DOHH2 (cell line): ENCODE results near the gene ABI2.

Source experiments
- H3F3A ChIP-seq: fragments of 200-600 bp; sonication (generic), shearing (Covaris generic); 2 replicates; pipeline ENCODE4 v1.6.0; 2016; ENCODE audit warnings: antibody characterized with exemption, mild to moderate bottlenecking; ENCODE audit not compliant: control insufficient read depth, insufficient read depth
- H3K27ac ChIP-seq: fragments of 200-600 bp; sonication (generic); 2 replicates; pipeline ENCODE4 v1.5.1; 2014; ENCODE audit warnings: low read depth, mild to moderate bottlenecking, low read length, moderate library complexity
- H3K27me3 ChIP-seq: fragments of 200-600 bp; sonication (generic); 2 replicates; pipeline ENCODE4 v1.6.1; 2014; ENCODE audit warnings: mild to moderate bottlenecking, low read length, mixed read lengths; ENCODE audit not compliant: control insufficient read depth
- H3K36me3 ChIP-seq: fragments of 200-600 bp; sonication (generic); 2 replicates; pipeline ENCODE4 v1.6.1; 2014; ENCODE audit warnings: mild to moderate bottlenecking, low read length, moderate library complexity, mixed read lengths; ENCODE audit not compliant: control insufficient read depth
- H3K4me1 ChIP-seq: fragments of 200-600 bp; sonication (generic); 2 replicates; pipeline ENCODE4 v1.6.1; 2014; ENCODE audit warnings: mild to moderate bottlenecking, low read length, mixed read lengths; ENCODE audit not compliant: control insufficient read depth
- H3K4me2 ChIP-seq: fragments of 200-600 bp; sonication (generic); 2 replicates; pipeline ENCODE4 v1.6.0; 2014; ENCODE audit warnings: mild to moderate bottlenecking, low read length, moderate library complexity
- H3K4me3 ChIP-seq: fragments of 200-600 bp; sonication (generic); 2 replicates; pipeline ENCODE4 v1.5.1; 2014; ENCODE audit warnings: mild to moderate bottlenecking, low read length, mixed read lengths
- H3K79me2 ChIP-seq: fragments of 200-600 bp; sonication (generic); 2 replicates; pipeline ENCODE4 v1.6.1; 2014; ENCODE audit warnings: mild to moderate bottlenecking, low read length, mixed read lengths; ENCODE audit not compliant: control insufficient read depth
- H3K9me2 ChIP-seq: fragments of 200-600 bp; sonication (generic); replicated peaks from 2 replicates; pipeline ENCODE4 v1.6.1; 2014; ENCODE audit warnings: mild to moderate bottlenecking, low read length, mixed read lengths; ENCODE audit not compliant: control insufficient read depth
- H3K9me3 ChIP-seq: fragments of 200-600 bp; sonication (generic); 2 replicates; pipeline ENCODE4 v1.6.1; 2014; ENCODE audit warnings: antibody characterized with exemption, low read length, mixed read lengths; ENCODE audit not compliant: control insufficient read depth, insufficient read depth
- H4K20me1 ChIP-seq: fragments of 200-600 bp; sonication (generic); 2 replicates; pipeline ENCODE4 v1.6.0; 2014; ENCODE audit warnings: low read depth, mild to moderate bottlenecking, antibody characterized with exemption, low read length, moderate library complexity; ENCODE audit not compliant: control insufficient read depth, insufficient read depth
- EZH2phosphoT487 ChIP-seq: fragments of 200-600 bp; sonication (generic); IDR thresholded peaks from 2 replicates; pipeline ENCODE4 v1.6.1; 2017; ENCODE audit warnings: borderline replicate concordance, mild to moderate bottlenecking, antibody characterized with exemption, low read length, moderate library complexity, mixed read lengths
- TF ChIP-seq, protein P1 (sequence below): fragments of 200-600 bp; sonication (generic); IDR thresholded peaks from one replicate; pipeline ENCODE4 v1.5.1; 2014; ENCODE audit warnings: antibody characterized with exemption, mild to moderate bottlenecking, low read depth, low read length; ENCODE audit not compliant: poor library complexity, severe bottlenecking

The ABI2 gene

DNA sequence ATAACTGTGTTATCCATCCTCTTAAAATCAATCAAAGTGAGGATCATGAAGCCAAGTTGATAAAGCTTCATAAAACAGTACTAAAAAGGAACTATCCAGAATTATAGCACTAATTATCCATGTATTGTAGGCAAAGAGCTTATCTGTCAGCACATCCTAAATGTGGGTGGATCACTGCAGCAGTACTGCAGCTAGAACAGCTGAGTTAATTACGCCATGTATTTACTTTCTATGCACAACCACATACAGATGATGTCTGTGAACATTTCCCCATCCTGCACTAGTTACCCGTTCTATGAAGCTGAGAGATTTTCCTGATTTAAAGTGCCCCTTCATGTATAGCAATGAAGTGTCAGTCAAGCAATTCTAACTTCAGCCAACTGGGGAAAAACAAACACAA lies 110.3 kb downstream of the ABI2 start:
- TF ChIP-seq, protein P1, sequence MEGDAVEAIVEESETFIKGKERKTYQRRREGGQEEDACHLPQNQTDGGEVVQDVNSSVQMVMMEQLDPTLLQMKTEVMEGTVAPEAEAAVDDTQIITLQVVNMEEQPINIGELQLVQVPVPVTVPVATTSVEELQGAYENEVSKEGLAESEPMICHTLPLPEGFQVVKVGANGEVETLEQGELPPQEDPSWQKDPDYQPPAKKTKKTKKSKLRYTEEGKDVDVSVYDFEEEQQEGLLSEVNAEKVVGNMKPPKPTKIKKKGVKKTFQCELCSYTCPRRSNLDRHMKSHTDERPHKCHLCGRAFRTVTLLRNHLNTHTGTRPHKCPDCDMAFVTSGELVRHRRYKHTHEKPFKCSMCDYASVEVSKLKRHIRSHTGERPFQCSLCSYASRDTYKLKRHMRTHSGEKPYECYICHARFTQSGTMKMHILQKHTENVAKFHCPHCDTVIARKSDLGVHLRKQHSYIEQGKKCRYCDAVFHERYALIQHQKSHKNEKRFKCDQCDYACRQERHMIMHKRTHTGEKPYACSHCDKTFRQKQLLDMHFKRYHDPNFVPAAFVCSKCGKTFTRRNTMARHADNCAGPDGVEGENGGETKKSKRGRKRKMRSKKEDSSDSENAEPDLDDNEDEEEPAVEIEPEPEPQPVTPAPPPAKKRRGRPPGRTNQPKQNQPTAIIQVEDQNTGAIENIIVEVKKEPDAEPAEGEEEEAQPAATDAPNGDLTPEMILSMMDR: no peak
- TF ChIP-seq EZH2phosphoT487: no peak
- H3K9me3 ChIP-seq: no peaks in the 10 kb centered on the region

DNA sequence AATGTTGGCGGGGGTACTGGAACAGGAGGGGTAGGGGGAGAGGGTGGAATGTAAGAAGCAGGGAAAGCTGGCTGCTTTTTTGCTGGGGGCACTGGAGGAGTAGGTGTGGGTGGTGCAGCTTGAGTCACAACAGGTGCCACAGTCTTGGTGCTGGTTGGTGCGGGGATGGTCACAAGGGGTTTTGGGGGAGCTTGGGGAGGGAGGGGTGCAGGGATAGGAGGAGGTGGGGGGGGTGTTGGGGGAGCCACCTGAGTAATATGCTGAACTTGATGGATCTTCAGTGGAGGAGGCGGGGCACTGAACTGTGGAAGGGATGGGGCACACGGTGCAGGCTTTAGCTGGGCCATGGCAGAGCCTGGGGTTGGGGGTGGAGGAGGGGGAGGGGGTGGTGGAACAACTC lies 112.5 kb downstream of the ABI2 start:
- 0 out of 2 replicates have a peak, but pooled peaks cover 5% of the 10 kb centered on the region for H4K20me1 ChIP-seq
- TF ChIP-seq, protein P1: no peak
- TF ChIP-seq EZH2phosphoT487: no peak
- no peaks in the 10 kb centered on the region for H3K9me2 ChIP-seq
- H3K79me2 ChIP-seq: no peaks in the 10 kb centered on the region
- no peaks in the 10 kb centered on the region for H3K4me1 ChIP-seq
- no peak overlapping the region for H3K4me2 ChIP-seq
- H3F3A ChIP-seq: no peaks in the 10 kb centered on the region
- no peaks in the 10 kb centered on the region for H3K9me3 ChIP-seq
- H3K4me3 ChIP-seq: no peak overlapping the region
- H3K36me3 ChIP-seq: no peaks in the 10 kb centered on the region
- no peak overlapping the region for H3K27ac ChIP-seq
- H3K27me3 ChIP-seq: no peaks in the 10 kb centered on the region

More for the DNA sequence above, 110.3 kb downstream of the ABI2 start:
- Histone ChIP-seq H3K4me2 (no peak overlapping the region), H3K27ac (no peak overlapping the region), H3K27me3 (no peaks in the 10 kb centered on the region), H3K4me1 (no peaks in the 10 kb centered on the region), H3K4me3 (no peak overlapping the region), H3K36me3 (no peaks in the 10 kb centered on the region), H3K9me2 (no peaks in the 10 kb centered on the region), H4K20me1 (0 out of 2 replicates have a peak, but pooled peaks cover 5% of the 10 kb centered on the region), H3K79me2 (no peaks in the 10 kb centered on the region), H3F3A (no peaks in the 10 kb centered on the region)

DNA sequence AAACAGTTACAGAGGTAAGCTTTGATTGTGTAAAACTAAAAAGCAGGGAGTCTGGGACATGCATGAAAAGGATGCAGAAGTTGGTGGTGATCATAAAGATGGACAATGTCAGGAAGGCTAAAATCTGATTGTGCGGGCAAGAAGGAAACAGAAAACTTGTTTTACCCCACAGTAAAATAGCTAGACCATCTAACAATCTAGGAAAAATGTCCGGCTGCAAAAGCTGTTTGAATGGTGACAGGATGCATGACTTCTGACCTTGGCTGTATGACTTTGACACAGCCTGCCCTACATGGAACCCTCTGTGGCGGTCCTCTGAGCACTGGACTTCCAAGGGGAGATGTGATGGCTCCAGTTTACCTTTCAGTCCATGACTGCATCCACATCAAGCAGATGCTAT lies 113.3 kb downstream of the ABI2 start:
- H3K79me2 ChIP-seq: no peaks in the 10 kb centered on the region
- TF ChIP-seq, protein P1: no peak
- no peak for TF ChIP-seq EZH2phosphoT487

DNA sequence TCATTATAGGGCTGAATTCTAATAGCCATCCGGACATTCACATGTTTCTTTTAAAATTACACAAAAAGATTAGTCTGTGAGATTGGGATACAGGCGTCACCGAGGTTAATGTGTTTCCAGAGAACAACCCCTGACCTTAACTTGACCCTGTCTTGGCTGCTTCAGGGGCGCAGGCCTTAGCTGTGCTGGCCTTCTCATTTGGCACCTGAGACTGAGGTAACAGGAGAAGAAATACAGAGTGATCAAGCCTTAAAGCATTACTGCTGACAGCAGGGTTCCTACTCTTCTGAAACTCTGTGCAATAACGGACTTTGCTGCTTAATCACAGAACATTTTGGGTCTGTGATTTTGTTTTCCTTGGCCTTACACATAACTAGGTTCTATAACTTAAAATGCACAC lies 114.3 kb downstream of the ABI2 start:
- Histone ChIP-seq H3K27ac (no peak overlapping the region), H3K9me2 (no peaks in the 10 kb centered on the region), H3K4me3 (no peak overlapping the region), H3K27me3 (no peaks in the 10 kb centered on the region), H3K36me3 (no peaks in the 10 kb centered on the region), H4K20me1 (0 out of 2 replicates have a peak, but pooled peaks cover 5% of the 10 kb centered on the region), H3K9me3 (no peaks in the 10 kb centered on the region), H3K79me2 (no peaks in the 10 kb centered on the region), H3K4me1 (no peaks in the 10 kb centered on the region), H3K4me2 (no peak overlapping the region), H3F3A (no peaks in the 10 kb centered on the region)
- TF ChIP-seq EZH2phosphoT487: no peak
- TF ChIP-seq, protein P1: no peak

More for the DNA sequence above, 113.3 kb downstream of the ABI2 start:
- 0 out of 2 replicates have a peak, but pooled peaks cover 5% of the 10 kb centered on the region for H4K20me1 ChIP-seq
- no peaks in the 10 kb centered on the region for H3K27me3 ChIP-seq
- no peaks in the 10 kb centered on the region for H3K9me3 ChIP-seq
- no peak overlapping the region for H3K27ac ChIP-seq
- H3K4me2 ChIP-seq: no peak overlapping the region
- H3K4me3 ChIP-seq: no peak overlapping the region
- no peaks in the 10 kb centered on the region for H3F3A ChIP-seq
- H3K36me3 ChIP-seq: no peaks in the 10 kb centered on the region
- no peaks in the 10 kb centered on the region for H3K9me2 ChIP-seq
- H3K4me1 ChIP-seq: no peaks in the 10 kb centered on the region
